A673 (cell line): ENCODE data around the gene ARHGAP26. TPM values are rescaled to one million over a fixed set of nuclear protein-coding genes. Genes with fewer than 3 reads are reported as not detected.

ENCODE experiments used
- BruUV-seq: library from RNA; stranded (reverse); fragments of 400-500 nt; replicated peaks from 2 replicates; lab custom pipeline; 2021; lab: Mats Ljungman, UMichigan
- CTCF ChIA-PET: fragments of 300-600 bp; sonication (Branson Sonifier 250); formaldehyde crosslinking; loops from one replicate; lab custom pipeline; 2022; ENCODE audit warnings: antibody characterized with exemption; lab: Charles Lee
- POLR2A ChIA-PET: fragments of 300-600 bp; sonication (Branson Sonifier 250); formaldehyde crosslinking; loops from one replicate; lab custom pipeline; 2022; ENCODE audit warnings: antibody characterized with exemption; ENCODE audit not compliant: low non-redundant PET; lab: Charles Lee
- DNase-seq: peaks from one replicate; pipeline ENCODE4 v3.0.0-alpha.2; 2015; ENCODE audit warnings: low spot score
- H3K27ac ChIP-seq: fragments of 200-600 bp; sonication (generic); 2 replicates; pipeline ENCODE4 v1.5.1; 2016; ENCODE audit warnings: mixed run types, low read depth, mild to moderate bottlenecking, mixed read lengths, antibody characterized with exemption, low read length; ENCODE audit not compliant: poor library complexity, severe bottlenecking
- H3K27me3 ChIP-seq: fragments of 200-600 bp; sonication (generic); replicated peaks from 2 replicates; pipeline ENCODE4 v1.6.1; 2017; ENCODE audit warnings: mixed run types, low read depth, mild to moderate bottlenecking, mixed read lengths, antibody characterized with exemption, low read length; ENCODE audit not compliant: insufficient read depth, poor library complexity
- H3K36me3 ChIP-seq: fragments of 200-600 bp; sonication (generic); 2 replicates; pipeline ENCODE4 v1.6.1; 2016; ENCODE audit warnings: mixed run types, mild to moderate bottlenecking, mixed read lengths, antibody characterized with exemption, low read length; ENCODE audit not compliant: insufficient read depth, poor library complexity, severe bottlenecking
- H3K4me1 ChIP-seq: fragments of 200-600 bp; sonication (generic); 2 replicates; pipeline ENCODE4 v1.6.1; 2017; ENCODE audit warnings: mixed run types, mild to moderate bottlenecking, mixed read lengths, antibody characterized with exemption, low read length; ENCODE audit not compliant: insufficient read depth, poor library complexity, severe bottlenecking
- H3K4me3 ChIP-seq: fragments of 200-600 bp; sonication (generic); 2 replicates; pipeline ENCODE4 v1.5.1; 2016; ENCODE audit warnings: low read depth, mixed run types, mild to moderate bottlenecking, mixed read lengths, low read length; ENCODE audit not compliant: poor library complexity, severe bottlenecking
- H3K9me3 ChIP-seq: fragments of 200-600 bp; sonication (generic); 2 replicates; pipeline ENCODE4 v1.6.1; 2016; ENCODE audit warnings: mixed run types, low read depth, mild to moderate bottlenecking, mixed read lengths, antibody characterized with exemption, low read length; ENCODE audit not compliant: poor library complexity, severe bottlenecking
- CTCF ChIP-seq: fragments of 300-800, 200-600 bp; sonication (generic); conservative IDR thresholded peaks from 2 replicates; pipeline ENCODE4 v1.5.1; 2017; ENCODE audit warnings: low read depth, mild to moderate bottlenecking, antibody characterized with exemption, low read length, moderate library complexity, mixed read lengths
- EZH2 ChIP-seq: fragments of 200-600 bp; sonication (generic); IDR thresholded peaks from 2 replicates; pipeline ENCODE4 v1.6.1; 2017; ENCODE audit warnings: borderline replicate concordance, low read depth, mild to moderate bottlenecking, mixed read lengths, antibody characterized with exemption, low read length; ENCODE audit not compliant: poor library complexity, severe bottlenecking
- intact Hi-C: fragments of 100-400 bp; cut with micrococcal nuclease; formaldehyde crosslinking; loops from one replicate; pipeline ENCODE4 v1.10.0; 2022; ENCODE audit not compliant: unreplicated experiment
- total RNA-seq: library from RNA; stranded (reverse); gene quantifications from 2 replicates; pipeline ENCODE4 v1.2.3, GENCODE V29; 2021

ARHGAP26 gene
- total RNA-seq, 1 experiment from 2014 or later, result 25.5 TPM

- BruUV-seq, result no TSS peak
- intact Hi-C loops, result no loop called here
- H3K9me3 ChIP-seq, result no peaks in the 10 kb centered on the region
- TF ChIP-seq CTCF (no peak), EZH2 (no peak)
- POLR2A ChIA-PET, result no interaction called here
- no peaks in the 10 kb centered on the region for H3K36me3 ChIP-seq
- no peak for DNase-seq
- no peaks in the 10 kb centered on the region for H3K27me3 ChIP-seq
- H3K27ac ChIP-seq, result no peak overlapping the region
- CTCF ChIA-PET, result no interaction called here
- H3K4me3 ChIP-seq, result no peak overlapping the region
- peaks cover 55% of the 10 kb centered on the region for H3K4me1 ChIP-seq
These were observed 168.2 kb downstream of the ARHGAP26 start for GRCh38 chr5:142938266-142938880.

GRCh38 chr5:142939006-142939405 lies 168.8 kb downstream of the ARHGAP26 start:
- Histone ChIP-seq H3K4me3 (no peak overlapping the region), H3K27me3 (no peaks in the 10 kb centered on the region), H3K4me1 (peaks cover 48% of the 10 kb centered on the region), H3K27ac (no peak overlapping the region), H3K9me3 (no peaks in the 10 kb centered on the region), H3K36me3 (no peaks in the 10 kb centered on the region)
- ChIA-PET CTCF (interaction anchor here (0.6 kb wide), 1 partner anchor 240 kb away, joined by 4 read pairs; no protein-coding TSS in a partner anchor), POLR2A (no interaction called here)
- intact Hi-C loops, result no loop called here
- DNase-seq, result no peak
- BruUV-seq, result no TSS peak
- TF ChIP-seq EZH2, result no peak
- no peak for TF ChIP-seq CTCF

- H3K27ac ChIP-seq, result no peak overlapping the region
These were observed 169.7 kb downstream of the ARHGAP26 start for GRCh38 chr5:142939884-142940283.

More at GRCh38 chr5:142939884-142940283, 169.7 kb downstream of the ARHGAP26 start:
- BruUV-seq, result no TSS peak
- peaks cover 40% of the 10 kb centered on the region for H3K4me1 ChIP-seq
- TF ChIP-seq EZH2 (no peak), CTCF (no peak)
- DNase-seq, result no peak
- H3K9me3 ChIP-seq, result no peaks in the 10 kb centered on the region
- no peaks in the 10 kb centered on the region for H3K27me3 ChIP-seq
- no peaks in the 10 kb centered on the region for H3K36me3 ChIP-seq
- intact Hi-C loops, result no loop called here
- ChIA-PET POLR2A (no interaction called here), CTCF (no interaction called here)
- no peak overlapping the region for H3K4me3 ChIP-seq
